KBM-7 (cell line): Measurements from ENCODE around the gene FAM210A.
"Not testable (repeated sequence)": the region's sequence is repeated elsewhere in the genome, so short reads cannot be mapped to it uniquely, and the experiment has no call there.

Experiments used
- DNase-seq: peaks from one replicate; pipeline ENCODE4 v3.0.0-alpha.2; 2015
- in situ Hi-C: fragments of 300-500 bp; cut with MboI; formaldehyde crosslinking; loops from 2 replicates; pipeline ENCODE4 v1.14.3; 2020; ENCODE audit warnings: low sequenced_read_pairs, low pct_unique_long_range_greater_than_20kb, mixed read lengths

FAM210A gene

GRCh38 chr18:13726232-13726971 is at the start of gene FAM210A, which contains the start of gene RNMT:
FAM210A (minus strand) TSS chr18:13726558; CDS start chr18:13682077, 44,481 bp downstream.
RNMT (plus strand) TSS chr18:13726673; CDS start chr18:13731518, 4,845 bp downstream.
- in situ Hi-C loops: no loop called here
- peak; percentile 95 for DNase-seq

GRCh38 chr18:13775058-13775457 is 48.7 kb upstream of the FAM210A start:
- no peak for DNase-seq
- in situ Hi-C loops: no loop called here

- no peak for DNase-seq
- in situ Hi-C loops: no loop called here
These were observed 36.5 kb upstream of the FAM210A start for GRCh38 chr18:13762690-13763439.

GRCh38 chr18:13760047-13760446 is 33.7 kb upstream of the FAM210A start:
- in situ Hi-C loops: no loop called here
- no peak for DNase-seq

GRCh38 chr18:13758622-13759021 is 32.3 kb upstream of the FAM210A start:
- no peak for DNase-seq
- in situ Hi-C loops: no loop called here

GRCh38 chr18:13756671-13757070 is 30.3 kb upstream of the FAM210A start:
- no peak for DNase-seq
- in situ Hi-C loops: no loop called here

GRCh38 chr18:13756261-13756660 is 29.9 kb upstream of the FAM210A start:
- no peak for DNase-seq
- in situ Hi-C loops: no loop called here

- DNase-seq, in situ Hi-C loops: not testable (repeated sequence)
These were observed 25.2 kb upstream of the FAM210A start for GRCh38 chr18:13751599-13751998.

- DNase-seq: no peak
- in situ Hi-C loops: no loop called here
These were observed 20.3 kb upstream of the FAM210A start for GRCh38 chr18:13746633-13747032.

GRCh38 chr18:13745696-13746095 is 19.3 kb upstream of the FAM210A start:
- no peak for DNase-seq
- in situ Hi-C loops: no loop called here

- DNase-seq: no peak
- in situ Hi-C loops: no loop called here
These were observed 9.3 kb upstream of the FAM210A start for GRCh38 chr18:13735681-13736080.

GRCh38 chr18:13730481-13730880 is 4.1 kb upstream of the FAM210A start:
- no peak for DNase-seq
- in situ Hi-C loops: no loop called here

- no peak for DNase-seq
- in situ Hi-C loops: no loop called here
These were observed 594 bp upstream of the FAM210A start for GRCh38 chr18:13726972-13727331.

GRCh38 chr18:13725566-13726231 is 659 bp downstream of the FAM210A start:
- in situ Hi-C loops: no loop called here
- DNase-seq: no peak

GRCh38 chr18:13720847-13721246 is 5.5 kb downstream of the FAM210A start:
- in situ Hi-C loops: no loop called here
- no peak for DNase-seq

GRCh38 chr18:13720123-13720522 is 6.2 kb downstream of the FAM210A start:
- no peak for DNase-seq
- in situ Hi-C loops: no loop called here

GRCh38 chr18:13716916-13717315 is 9.4 kb downstream of the FAM210A start:
- in situ Hi-C loops: no loop called here

GRCh38 chr18:13715330-13715729 is 11.0 kb downstream of the FAM210A start:
- no peak for DNase-seq
- in situ Hi-C loops: no loop called here

More at GRCh38 chr18:13716916-13717315, 9.4 kb downstream of the FAM210A start:
- no peak for DNase-seq

GRCh38 chr18:13713455-13714055 is 12.8 kb downstream of the FAM210A start:
- DNase-seq: no peak
- in situ Hi-C loops: no loop called here
